ENCODE measurements around the gene RELN.

Gene RELN

GRCh38 chr7:103773726-103774125 lies 215.7 kb downstream of the RELN start:
- Histone ChIP-seq H2AFZ (ENCODE audit: low read length) (no peak overlapping the region), H3K4me1 (ENCODE audit: insufficient read depth, low read length, poor library complexity, severe bottlenecking) (no peaks in the 10 kb centered on the region), H3K4me3 (ENCODE audit: low read length, poor library complexity, severe bottlenecking) (no peak overlapping the region), H3K9me2 (replicated peaks; ENCODE audit: low read depth, low read length) (no peaks in the 10 kb centered on the region), H3K4me2 (ENCODE audit: low read depth, low read length, poor library complexity, severe bottlenecking) (no peak overlapping the region), H3K9ac (ENCODE audit: low read depth, low read length, poor library complexity, severe bottlenecking) (no peak overlapping the region), H3K9me3 (ENCODE audit: insufficient read depth, low read depth, low read length) (no peaks in the 10 kb centered on the region), H3K79me2 (ENCODE audit: insufficient read depth, low read length) (no peaks in the 10 kb centered on the region), H3K36me3 (ENCODE audit: insufficient read depth, low read length) (no peaks in the 10 kb centered on the region), H3F3A (ENCODE audit: low read depth) (no peaks in the 10 kb centered on the region), H4K20me1 (ENCODE audit: insufficient read depth, low read length, poor library complexity, severe bottlenecking) (no peaks in the 10 kb centered on the region), H3K27me3 (ENCODE audit: insufficient read depth, low read length, poor library complexity, severe bottlenecking) (no peaks in the 10 kb centered on the region)
- TF ChIP-seq CTCF (conservative IDR thresholded peaks at IDR 0.05; ENCODE audit: low read length) (no peak), EZH2phosphoT487 (IDR thresholded peaks at IDR 0.05; ENCODE audit: borderline replicate concordance) (no peak)

- Histone ChIP-seq H4K20me1 (ENCODE audit: insufficient read depth, low read length, poor library complexity, severe bottlenecking) (no peaks in the 10 kb centered on the region), H3K27me3 (ENCODE audit: insufficient read depth, low read length, poor library complexity, severe bottlenecking) (no peaks in the 10 kb centered on the region), H3K36me3 (ENCODE audit: insufficient read depth, low read length) (no peaks in the 10 kb centered on the region), H3K79me2 (ENCODE audit: insufficient read depth, low read length) (no peaks in the 10 kb centered on the region), H3K9ac (ENCODE audit: low read depth, low read length, poor library complexity, severe bottlenecking) (no peak overlapping the region), H3K9me3 (ENCODE audit: insufficient read depth, low read depth, low read length) (no peaks in the 10 kb centered on the region), H3K4me1 (ENCODE audit: insufficient read depth, low read length, poor library complexity, severe bottlenecking) (no peaks in the 10 kb centered on the region), H3K9me2 (replicated peaks; ENCODE audit: low read depth, low read length) (no peaks in the 10 kb centered on the region), H3K4me2 (ENCODE audit: low read depth, low read length, poor library complexity, severe bottlenecking) (no peak overlapping the region), H3F3A (ENCODE audit: low read depth) (no peaks in the 10 kb centered on the region), H2AFZ (ENCODE audit: low read length) (no peak overlapping the region), H3K4me3 (ENCODE audit: low read length, poor library complexity, severe bottlenecking) (no peak overlapping the region)
- TF ChIP-seq EZH2phosphoT487 (IDR thresholded peaks at IDR 0.05; ENCODE audit: borderline replicate concordance) (no peak), CTCF (conservative IDR thresholded peaks at IDR 0.05; ENCODE audit: low read length) (no peak)
Observed at GRCh38 chr7:103772171-103772773, 217.2 kb downstream of the RELN start.

GRCh38 chr7:103771294-103771693 lies 218.2 kb downstream of the RELN start:
- H3K9me3 ChIP-seq (ENCODE audit: insufficient read depth, low read depth, low read length): no peaks in the 10 kb centered on the region
- H3K36me3 ChIP-seq (ENCODE audit: insufficient read depth, low read length): no peaks in the 10 kb centered on the region
- TF ChIP-seq CTCF (conservative IDR thresholded peaks at IDR 0.05; ENCODE audit: low read length) (no peak), EZH2phosphoT487 (IDR thresholded peaks at IDR 0.05; ENCODE audit: borderline replicate concordance) (no peak)
- H3K79me2 ChIP-seq (ENCODE audit: insufficient read depth, low read length): no peaks in the 10 kb centered on the region
- H3K4me1 ChIP-seq (ENCODE audit: insufficient read depth, low read length, poor library complexity, severe bottlenecking): no peaks in the 10 kb centered on the region
- no peaks in the 10 kb centered on the region for H3K27me3 ChIP-seq (ENCODE audit: insufficient read depth, low read length, poor library complexity, severe bottlenecking)
- no peaks in the 10 kb centered on the region for H4K20me1 ChIP-seq (ENCODE audit: insufficient read depth, low read length, poor library complexity, severe bottlenecking)
- no peak overlapping the region for H3K9ac ChIP-seq (ENCODE audit: low read depth, low read length, poor library complexity, severe bottlenecking)
- no peak overlapping the region for H3K4me2 ChIP-seq (ENCODE audit: low read depth, low read length, poor library complexity, severe bottlenecking)
- no peak overlapping the region for H2AFZ ChIP-seq (ENCODE audit: low read length)
- no peaks in the 10 kb centered on the region for H3K9me2 ChIP-seq (replicated peaks; ENCODE audit: low read depth, low read length)
- no peaks in the 10 kb centered on the region for H3F3A ChIP-seq (ENCODE audit: low read depth)
- H3K4me3 ChIP-seq (ENCODE audit: low read length, poor library complexity, severe bottlenecking): no peak overlapping the region
